Measurements from ENCODE around the gene KIRREL3. TPM values are rescaled to one million over a fixed set of nuclear protein-coding genes. Genes with fewer than 3 reads are reported as not detected.

KIRREL3 gene
- polyA plus RNA-seq, 1 donor (not counting 4 experiments of a cell fraction or from before 2014, with no cell fraction given) = 0.04 TPM

GRCh38 chr11:126437731-126438130 lies 562.8 kb downstream of the KIRREL3 start:
- TF ChIP-seq EZH2 (IDR thresholded peaks at IDR 0.05; ENCODE audit: low read length) (no peak), CTCF (optimal IDR thresholded peaks at IDR 0.05 in 1 of 3, IDR thresholded peaks at IDR 0.05 in 1 of 3, conservative IDR thresholded peaks at IDR 0.05 in 1 of 3; ENCODE audit: extremely low read depth in 1 of 3, insufficient read depth in 2 of 3, low read length in 3 of 3) (no peak)
- Histone ChIP-seq H4K20me1 (ENCODE audit: control insufficient read depth, extremely low read depth, insufficient read depth, low read length) (no peaks in the 10 kb centered on the region), H3K36me3 (ENCODE audit: control insufficient read depth in 2 of 2, extremely low read depth in 1 of 2, insufficient read depth in 2 of 2, low read length in 2 of 2) (no peaks in the 10 kb centered on the region), H3K4me2 (ENCODE audit: control insufficient read depth, extremely low read depth, insufficient read depth, low read depth, low read length) (no peak overlapping the region), H3K9me3 (ENCODE audit: control insufficient read depth, low read depth, low read length) (no peaks in the 10 kb centered on the region), H3K27me3 (ENCODE audit: control insufficient read depth, extremely low read depth, insufficient read depth, low read length) (peaks cover 10% of the 10 kb centered on the region), H3K79me2 (ENCODE audit: control insufficient read depth, insufficient read depth, low read length) (no peaks in the 10 kb centered on the region), H3K27ac (ENCODE audit: control insufficient read depth, insufficient read depth, low read length) (no peak overlapping the region), H3K4me1 (ENCODE audit: control insufficient read depth, extremely low read depth, insufficient read depth, low read length) (no peaks in the 10 kb centered on the region), H2AFZ (ENCODE audit: control insufficient read depth, low read length) (no peak overlapping the region), H3K9me1 (ENCODE audit: control insufficient read depth, extremely low read depth, insufficient read depth, low read length) (no peaks in the 10 kb centered on the region), H3K9ac (ENCODE audit: control insufficient read depth, extremely low read depth, insufficient read depth, low read length) (no peak overlapping the region), H3K4me3 (ENCODE audit: control insufficient read depth in 2 of 3, extremely low read depth in 1 of 3, insufficient read depth in 2 of 3, low read depth in 1 of 3, low read length in 3 of 3) (no peak overlapping the region)
- FAIRE-seq = no peak
- no peak for DNase-seq (ENCODE audit: low read depth, low spot score)
- dilution Hi-C loops (cut with MboI; ENCODE audit: extremely low pct_ligation_motif_present, low sequenced_read_pairs) = no loop called here

- Histone ChIP-seq H2AFZ (ENCODE audit: control insufficient read depth, low read length) (no peak overlapping the region), H3K9me3 (ENCODE audit: control insufficient read depth, low read depth, low read length) (no peaks in the 10 kb centered on the region), H3K27me3 (ENCODE audit: control insufficient read depth, extremely low read depth, insufficient read depth, low read length) (peaks cover 5% of the 10 kb centered on the region), H3K4me1 (ENCODE audit: control insufficient read depth, extremely low read depth, insufficient read depth, low read length) (no peaks in the 10 kb centered on the region), H3K9ac (ENCODE audit: control insufficient read depth, extremely low read depth, insufficient read depth, low read length) (no peak overlapping the region), H3K4me3 (ENCODE audit: control insufficient read depth in 2 of 3, extremely low read depth in 1 of 3, insufficient read depth in 2 of 3, low read depth in 1 of 3, low read length in 3 of 3) (no peak overlapping the region), H3K4me2 (ENCODE audit: control insufficient read depth, extremely low read depth, insufficient read depth, low read depth, low read length) (no peak overlapping the region), H3K79me2 (ENCODE audit: control insufficient read depth, insufficient read depth, low read length) (no peaks in the 10 kb centered on the region), H3K9me1 (ENCODE audit: control insufficient read depth, extremely low read depth, insufficient read depth, low read length) (no peaks in the 10 kb centered on the region), H3K36me3 (ENCODE audit: control insufficient read depth in 2 of 2, extremely low read depth in 1 of 2, insufficient read depth in 2 of 2, low read length in 2 of 2) (no peaks in the 10 kb centered on the region), H4K20me1 (ENCODE audit: control insufficient read depth, extremely low read depth, insufficient read depth, low read length) (no peaks in the 10 kb centered on the region), H3K27ac (ENCODE audit: control insufficient read depth, insufficient read depth, low read length) (no peak overlapping the region)
- TF ChIP-seq EZH2 (IDR thresholded peaks at IDR 0.05; ENCODE audit: low read length) (no peak), CTCF (optimal IDR thresholded peaks at IDR 0.05 in 1 of 3, IDR thresholded peaks at IDR 0.05 in 1 of 3, conservative IDR thresholded peaks at IDR 0.05 in 1 of 3; ENCODE audit: extremely low read depth in 1 of 3, insufficient read depth in 2 of 3, low read length in 3 of 3) (no peak)
- dilution Hi-C loops (cut with MboI; ENCODE audit: extremely low pct_ligation_motif_present, low sequenced_read_pairs) = no loop called here
- FAIRE-seq = no peak
- no peak for DNase-seq (ENCODE audit: low read depth, low spot score)
These were observed 564.3 kb downstream of the KIRREL3 start for GRCh38 chr11:126436209-126436755.
